Stimulated activated CD8-positive, alpha-beta memory T cell treated with anti-CD3 and anti-CD28 coated beads, Interleukin-12 subunit alpha, Interleukin-12 subunit beta, amount 100 ng/mL, for 4 hours (primary cell): ENCODE results near the gene ITK.
"Not testable (repeated sequence)": the region's sequence is repeated elsewhere in the genome, so short reads cannot be mapped to it uniquely, and the experiment has no call there.

Experiments used
- DNase-seq: peaks from one replicate; pipeline ENCODE4 v3.0.0-alpha.2; 2020; ENCODE audit warnings: low read depth

The ITK gene

DNA sequence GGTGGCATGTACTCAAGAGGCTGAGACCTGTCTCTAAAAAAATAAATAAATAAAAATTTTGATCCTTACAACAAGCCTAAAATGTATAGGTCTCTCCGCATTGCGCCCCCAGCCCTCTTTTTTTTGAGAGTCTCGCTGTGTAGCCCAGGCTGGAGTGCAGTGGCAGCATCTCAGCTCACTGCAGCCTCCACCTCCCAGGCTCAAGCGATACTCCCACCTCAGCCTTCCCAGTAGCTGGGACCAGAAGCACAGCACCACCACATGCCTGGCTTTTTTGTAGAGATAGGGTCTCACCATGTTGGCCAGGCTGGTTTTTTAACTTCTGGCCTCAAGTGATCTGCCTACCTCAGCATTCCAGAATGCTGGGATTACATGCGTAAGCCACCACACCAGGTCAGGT lies 12.4 kb upstream of the ITK start:
- no peak for DNase-seq

GRCh38 chr5:157172403-157172802 lies 8.2 kb upstream of the ITK start:
- peak; percentile 72 for DNase-seq

GRCh38 chr5:157175071-157175612 lies 5.5 kb upstream of the ITK start:
- DNase-seq: no peak

- no peak for DNase-seq
Measured at GRCh38 chr5:157177953-157178352, 2.7 kb upstream of the ITK start.

DNA sequence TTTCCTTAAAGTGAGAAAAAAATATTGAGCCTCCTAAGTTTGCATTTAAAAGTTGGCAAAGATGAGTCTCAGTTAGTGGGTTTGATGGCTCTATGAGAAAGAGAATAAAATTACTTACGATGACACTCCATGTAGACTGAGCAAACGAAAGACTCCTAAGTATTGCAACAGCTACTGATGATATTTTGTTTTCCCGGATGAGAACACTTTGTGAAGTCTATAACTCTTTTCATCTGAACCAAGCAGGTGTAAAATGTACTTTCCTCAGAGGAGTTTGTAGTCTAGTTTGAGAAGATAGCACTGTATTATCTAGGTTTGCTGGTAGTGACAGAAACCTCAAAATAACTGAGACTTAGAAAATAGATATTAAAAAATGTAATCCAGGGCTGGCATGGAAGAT lies 1.7 kb upstream of the ITK start:
- DNase-seq: no peak

DNA sequence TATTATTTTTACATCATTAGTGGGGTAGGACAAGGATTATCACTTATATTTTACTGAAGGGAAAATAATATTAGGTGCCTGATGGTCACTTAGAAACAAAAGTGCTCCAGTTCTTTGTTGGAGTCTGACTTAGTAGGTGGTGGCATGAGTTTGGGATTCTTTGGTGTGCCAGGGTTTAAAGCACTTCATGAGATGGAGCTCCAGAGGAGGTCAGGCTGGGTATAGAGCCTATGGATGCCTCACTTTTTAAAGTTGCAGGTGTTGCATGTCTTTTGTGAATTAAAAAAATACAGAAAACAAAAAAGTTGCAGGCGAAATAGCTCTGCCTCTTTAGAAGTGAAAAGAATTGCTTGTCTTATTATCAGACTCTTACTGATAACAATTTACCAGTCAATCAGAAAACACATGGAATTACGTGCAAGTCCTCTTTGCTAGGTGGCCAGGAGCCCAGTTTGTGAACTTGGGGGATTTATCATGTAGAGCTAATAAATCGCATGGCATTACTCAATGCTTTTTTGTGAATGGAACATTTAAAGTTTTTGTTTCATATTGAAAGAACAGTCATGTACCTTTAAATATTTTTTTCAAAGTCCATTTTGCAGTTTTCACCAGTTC lies 1.6 kb downstream of the ITK start:
- DNase-seq: no peak

GRCh38 chr5:157184117-157184670 lies 3.6 kb downstream of the ITK start:
- DNase-seq: no peak

GRCh38 chr5:157185122-157185521 lies 4.5 kb downstream of the ITK start:
- not testable (repeated sequence) for DNase-seq

DNA sequence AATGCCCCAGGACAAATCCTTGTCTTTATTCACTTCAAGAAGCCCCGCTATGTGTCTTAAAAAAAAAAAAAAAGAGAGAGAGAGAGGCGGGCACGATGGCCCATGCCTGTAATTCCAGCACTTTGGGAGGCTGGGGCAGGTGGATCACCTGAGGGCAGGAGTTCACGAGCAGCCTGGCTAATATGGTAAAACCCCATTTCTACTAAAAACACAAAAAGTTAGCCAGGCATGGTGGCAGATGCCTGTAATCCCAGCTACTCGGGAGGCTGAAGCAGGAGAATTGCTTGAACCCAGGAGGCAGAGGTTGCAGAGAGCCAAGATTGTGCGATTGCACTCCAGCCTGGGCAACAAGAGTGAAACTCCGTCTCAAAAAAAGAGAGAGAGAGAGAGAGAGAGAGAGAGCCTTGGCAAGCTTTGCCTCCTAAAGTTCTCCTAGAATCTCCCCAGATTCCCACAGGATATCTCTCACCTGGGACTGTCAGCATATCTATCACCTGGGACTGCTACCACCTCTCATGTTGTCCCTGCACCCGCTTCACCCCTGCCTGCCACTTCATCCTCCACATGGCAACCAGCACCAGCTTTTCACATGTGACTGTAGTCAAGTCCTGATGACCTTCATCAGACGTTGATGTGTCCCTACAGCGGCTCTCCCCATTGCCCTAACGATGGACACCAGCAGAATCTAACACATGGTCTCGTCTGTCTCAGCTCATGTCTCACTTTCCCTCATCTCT lies 5.8 kb downstream of the ITK start:
- no peak for DNase-seq

DNA sequence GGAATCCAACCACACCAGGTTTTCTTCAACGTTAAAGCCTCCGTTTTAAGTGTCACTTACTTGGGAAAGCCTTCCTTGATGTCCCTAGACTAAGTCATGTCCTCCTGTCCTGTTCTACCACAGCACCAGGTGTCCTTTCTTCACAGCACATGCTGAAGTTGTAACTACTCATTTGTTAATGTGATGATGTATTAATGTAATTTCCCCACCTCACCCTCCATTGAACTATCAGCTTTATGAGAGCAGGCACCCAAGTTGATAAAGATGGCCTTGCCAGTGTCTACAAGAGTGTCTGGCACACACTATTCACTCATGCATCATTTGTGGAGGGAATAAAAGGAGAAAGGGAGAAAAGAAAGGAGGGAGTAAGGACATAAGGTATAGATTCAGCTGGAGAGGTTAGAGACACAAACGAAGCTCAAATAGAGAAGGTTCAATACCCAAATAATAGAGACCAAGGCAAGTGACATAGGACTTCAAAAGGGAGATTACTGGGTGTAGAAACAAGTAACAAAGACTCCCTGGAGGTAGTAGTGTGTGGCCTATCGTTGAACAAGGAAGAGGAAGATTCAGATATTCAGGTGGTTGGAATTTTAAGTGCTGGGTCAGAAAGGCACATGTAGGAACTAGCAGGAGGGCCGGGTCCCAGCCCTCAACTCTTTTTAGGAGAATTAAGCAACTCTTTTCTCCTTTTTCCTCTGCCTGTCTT lies 6.6 kb downstream of the ITK start:
- DNase-seq: no peak

GRCh38 chr5:157188270-157188669 lies 7.6 kb downstream of the ITK start:
- no peak for DNase-seq

GRCh38 chr5:157189223-157189622 lies 8.6 kb downstream of the ITK start:
- DNase-seq: no peak

DNA sequence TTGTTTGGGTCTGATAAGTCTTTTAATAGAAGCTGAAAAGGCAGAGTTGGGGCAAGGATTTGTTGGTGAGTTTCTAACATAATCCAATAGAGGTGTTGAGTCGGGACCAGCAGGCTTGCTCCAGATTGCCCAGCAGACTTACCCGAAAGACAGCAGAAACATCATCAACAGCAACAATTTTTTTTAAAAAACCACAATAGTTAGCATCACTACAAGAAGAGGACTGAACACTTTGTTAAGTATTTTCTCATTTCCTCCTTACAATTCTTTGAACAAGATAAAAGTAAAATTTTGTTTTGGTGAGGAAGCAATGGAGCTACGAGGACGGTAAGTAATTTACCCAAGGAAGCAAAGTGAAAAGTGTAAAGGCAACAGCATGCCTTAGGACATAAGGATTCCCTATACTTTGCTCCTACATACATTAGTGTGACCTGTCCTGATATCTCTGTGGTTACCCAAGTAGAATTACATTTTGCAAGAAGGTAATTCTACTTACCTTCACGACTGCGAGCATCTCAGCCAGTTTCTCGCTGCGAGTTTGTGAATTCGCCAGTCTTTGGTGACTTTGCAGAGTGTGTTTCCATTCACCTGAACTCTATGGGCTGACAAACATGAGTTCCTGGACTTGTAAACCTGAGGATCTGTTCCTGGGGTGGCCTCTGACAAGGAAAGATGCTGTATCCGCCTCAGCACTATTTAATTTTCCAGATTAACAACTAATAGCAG lies 13.2 kb downstream of the ITK start:
- no peak for DNase-seq

GRCh38 chr5:157196045-157196444 lies 15.4 kb downstream of the ITK start:
- no peak for DNase-seq

GRCh38 chr5:157197086-157197485 lies 16.4 kb downstream of the ITK start:
- no peak for DNase-seq

DNA sequence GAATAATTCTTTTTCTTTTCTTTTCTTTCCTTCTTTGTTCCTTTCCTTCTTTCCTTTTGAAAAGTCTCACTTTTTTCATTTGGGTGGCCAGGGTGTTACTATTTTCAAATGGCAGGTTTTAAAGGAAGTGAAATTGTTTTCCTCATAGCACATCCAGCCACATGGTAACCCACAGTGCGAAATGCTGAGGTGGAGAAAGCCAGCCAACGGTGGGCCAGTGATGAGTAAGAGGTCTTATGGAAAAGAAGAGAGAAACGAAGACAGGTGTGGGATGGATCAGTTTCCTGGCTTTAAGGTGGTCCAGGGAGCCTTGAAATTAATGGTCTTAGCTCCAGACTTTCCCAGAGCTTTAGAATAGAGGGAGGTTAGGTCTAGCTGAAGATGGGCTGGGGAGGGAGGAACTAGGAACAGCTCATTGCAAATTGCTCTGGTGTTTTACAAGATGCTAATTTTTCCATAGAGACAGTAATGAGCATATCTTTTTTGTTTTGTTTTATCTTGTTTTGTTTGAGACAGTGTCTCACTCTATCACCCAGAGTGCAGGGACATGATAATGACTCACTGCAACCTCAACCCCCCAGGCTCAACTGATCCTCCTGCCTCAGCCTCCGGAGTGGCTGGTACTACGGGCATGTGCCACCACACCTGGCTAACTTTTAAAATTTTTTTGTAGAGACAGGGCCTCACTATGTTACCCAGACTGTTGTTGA lies 17.8 kb downstream of the ITK start:
- no peak for DNase-seq

DNA sequence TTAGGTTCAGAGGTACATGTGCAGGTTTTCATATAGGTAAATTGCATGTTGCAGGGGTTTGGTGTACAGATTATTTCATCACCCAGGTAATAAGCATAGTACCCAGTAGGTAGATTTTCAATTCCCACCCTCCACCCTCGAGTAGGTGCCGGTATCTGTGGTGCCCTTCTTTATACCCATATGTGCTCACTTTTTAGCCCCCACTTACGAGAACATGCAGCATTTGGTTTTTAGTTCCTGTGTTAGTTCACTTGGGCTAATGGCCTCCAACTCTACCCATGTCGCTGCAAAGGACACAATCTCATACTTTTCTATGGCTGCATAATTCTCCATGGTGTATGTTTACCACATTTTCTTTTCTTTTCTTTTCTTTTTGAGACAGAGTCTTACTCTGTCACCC lies 21.2 kb downstream of the ITK start:
- no peak for DNase-seq

- no peak for DNase-seq
Measured at GRCh38 chr5:157203417-157203816, 22.8 kb downstream of the ITK start.

DNA sequence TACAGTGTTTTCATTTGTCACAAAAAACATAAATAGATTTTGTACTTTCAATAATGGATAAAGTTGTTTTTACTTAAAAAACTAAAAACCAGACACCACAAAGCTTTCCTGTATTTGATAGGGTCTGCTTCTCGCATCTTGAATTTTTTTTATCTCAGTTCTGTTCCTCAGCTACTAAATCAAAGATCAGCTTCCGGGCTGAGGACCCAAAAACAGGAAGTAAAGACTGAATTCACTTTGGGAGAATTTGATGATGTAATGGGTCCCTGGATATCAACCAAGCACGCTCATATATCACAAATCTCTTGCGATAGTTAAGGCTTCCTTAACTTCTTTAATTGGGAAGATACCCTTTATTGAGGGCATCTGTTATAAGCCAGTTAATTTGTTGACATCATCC lies 24.1 kb downstream of the ITK start:
- no peak for DNase-seq

GRCh38 chr5:157205708-157206107 lies 25.1 kb downstream of the ITK start:
- DNase-seq: no peak

GRCh38 chr5:157210652-157211051 lies 30.0 kb downstream of the ITK start:
- DNase-seq: not testable (repeated sequence)
